Adipocyte (in vitro differentiated cells): ENCODE measurements around the gene TRIM63.

ENCODE experiments used
- DNase-seq: peaks from one replicate; pipeline ENCODE4 v3.0.0-alpha.2; 2015; ENCODE audit warnings: low read depth
- H3K27me3 ChIP-seq: replicated peaks from 2 replicates; pipeline ENCODE4 v1.7.0; 2013; ENCODE audit warnings: mild to moderate bottlenecking, low read length, moderate library complexity; ENCODE audit not compliant: control insufficient read depth, insufficient read depth
- H3K36me3 ChIP-seq: 2 replicates; pipeline ENCODE4 v1.7.0; 2013; ENCODE audit warnings: low read length, mild to moderate bottlenecking, moderate library complexity; ENCODE audit not compliant: control insufficient read depth, insufficient read depth, severe bottlenecking
- H3K4me1 ChIP-seq: 2 replicates; pipeline ENCODE4 v1.7.0; 2013; ENCODE audit warnings: mild to moderate bottlenecking, low read length, moderate library complexity; ENCODE audit not compliant: control insufficient read depth, insufficient read depth
- H3K4me3 ChIP-seq: 2 replicates; pipeline ENCODE4 v1.7.0; 2013; ENCODE audit warnings: mild to moderate bottlenecking, low read length, moderate library complexity
- H3K9ac ChIP-seq: 2 replicates; pipeline ENCODE4 v1.7.0; 2013; ENCODE audit warnings: mild to moderate bottlenecking, low read length, moderate library complexity
- H3K9me3 ChIP-seq: 2 replicates; pipeline ENCODE4 v1.7.0; 2013; ENCODE audit warnings: mild to moderate bottlenecking, low read length, moderate library complexity; ENCODE audit not compliant: control insufficient read depth

TRIM63 gene

GRCh38 chr1:26083208-26083607 is 15.8 kb upstream of the TRIM63 start:
- Histone ChIP-seq H3K4me1 (no peaks in the 10 kb centered on the region), H3K9ac (no peak overlapping the region), H3K4me3 (no peak overlapping the region), H3K27me3 (peaks cover 12% of the 10 kb centered on the region), H3K36me3 (no peaks in the 10 kb centered on the region), H3K9me3 (no peaks in the 10 kb centered on the region)
- no peak for DNase-seq

GRCh38 chr1:26082020-26082350 is 14.6 kb upstream of the TRIM63 start:
- Histone ChIP-seq H3K36me3 (no peaks in the 10 kb centered on the region), H3K4me3 (no peak overlapping the region), H3K27me3 (peaks cover 14% of the 10 kb centered on the region), H3K4me1 (no peaks in the 10 kb centered on the region), H3K9me3 (no peaks in the 10 kb centered on the region), H3K9ac (no peak overlapping the region)
- no peak for DNase-seq

GRCh38 chr1:26081267-26082019 is 14.0 kb upstream of the TRIM63 start:
- H3K4me1 ChIP-seq: no peaks in the 10 kb centered on the region
- no peak overlapping the region for H3K9ac ChIP-seq
- DNase-seq: no peak
- peaks cover 17% of the 10 kb centered on the region for H3K27me3 ChIP-seq
- H3K4me3 ChIP-seq: no peak overlapping the region
- no peaks in the 10 kb centered on the region for H3K9me3 ChIP-seq
- no peaks in the 10 kb centered on the region for H3K36me3 ChIP-seq

GRCh38 chr1:26079960-26080814 is 12.8 kb upstream of the TRIM63 start:
- Histone ChIP-seq H3K4me3 (no peak overlapping the region), H3K9ac (no peak overlapping the region), H3K27me3 (peaks cover 24% of the 10 kb centered on the region), H3K4me1 (no peaks in the 10 kb centered on the region), H3K36me3 (no peaks in the 10 kb centered on the region), H3K9me3 (no peaks in the 10 kb centered on the region)
- no peak for DNase-seq

GRCh38 chr1:26079178-26079563 is 11.7 kb upstream of the TRIM63 start:
- Histone ChIP-seq H3K4me1 (no peaks in the 10 kb centered on the region), H3K4me3 (no peak overlapping the region), H3K9me3 (no peaks in the 10 kb centered on the region), H3K9ac (no peak overlapping the region), H3K27me3 (peaks cover 27% of the 10 kb centered on the region), H3K36me3 (no peaks in the 10 kb centered on the region)
- DNase-seq: no peak

GRCh38 chr1:26078286-26079177 is 11.1 kb upstream of the TRIM63 start:
- H3K9ac ChIP-seq: no peak overlapping the region
- no peaks in the 10 kb centered on the region for H3K9me3 ChIP-seq

GRCh38 chr1:26077524-26077923 is 10.1 kb upstream of the TRIM63 start:
- Histone ChIP-seq H3K9ac (no peak overlapping the region), H3K4me3 (no peak overlapping the region), H3K9me3 (no peaks in the 10 kb centered on the region), H3K36me3 (no peaks in the 10 kb centered on the region), H3K27me3 (peaks cover 35% of the 10 kb centered on the region), H3K4me1 (no peaks in the 10 kb centered on the region)
- no peak for DNase-seq

More at GRCh38 chr1:26078286-26079177, 11.1 kb upstream of the TRIM63 start:
- H3K36me3 ChIP-seq: no peaks in the 10 kb centered on the region
- DNase-seq: no peak
- no peaks in the 10 kb centered on the region for H3K4me1 ChIP-seq
- peaks cover 27% of the 10 kb centered on the region for H3K27me3 ChIP-seq
- no peak overlapping the region for H3K4me3 ChIP-seq

- H3K36me3 ChIP-seq: no peaks in the 10 kb centered on the region
- H3K9ac ChIP-seq: no peak overlapping the region
- no peak overlapping the region for H3K4me3 ChIP-seq
- no peaks in the 10 kb centered on the region for H3K4me1 ChIP-seq
- H3K27me3 ChIP-seq: peaks cover 50% of the 10 kb centered on the region
- DNase-seq: no peak
- H3K9me3 ChIP-seq: no peaks in the 10 kb centered on the region
Observed at GRCh38 chr1:26075421-26076144, 8.2 kb upstream of the TRIM63 start.

GRCh38 chr1:26072305-26072704 is 4.9 kb upstream of the TRIM63 start:
- Histone ChIP-seq H3K36me3 (no peaks in the 10 kb centered on the region), H3K9me3 (no peaks in the 10 kb centered on the region)

GRCh38 chr1:26070963-26071342 is 3.5 kb upstream of the TRIM63 start:
- no peak overlapping the region for H3K4me3 ChIP-seq
- no peak overlapping the region for H3K9ac ChIP-seq
- no peaks in the 10 kb centered on the region for H3K9me3 ChIP-seq
- H3K4me1 ChIP-seq: peaks cover 9% of the 10 kb centered on the region
- H3K36me3 ChIP-seq: no peaks in the 10 kb centered on the region
- DNase-seq: no peak
- H3K27me3 ChIP-seq: peaks cover 58% of the 10 kb centered on the region

More at GRCh38 chr1:26072305-26072704, 4.9 kb upstream of the TRIM63 start:
- Histone ChIP-seq H3K4me1 (peaks cover 6% of the 10 kb centered on the region), H3K27me3 (peaks cover 57% of the 10 kb centered on the region), H3K4me3 (no peak overlapping the region), H3K9ac (no peak overlapping the region)
- DNase-seq: no peak
